B cell (primary cell): ENCODE measurements around the gene FBXO8. TPM values are rescaled to one million over a fixed set of nuclear protein-coding genes. Genes with fewer than 3 reads are reported as not detected.

Experiments used
- ATAC-seq: fragments of 200-7000 bp; cut with Tn5 transposase; one replicate; pipeline ENCODE4 v1.10.0; 2021; ENCODE audit warnings: low read depth, mild to moderate bottlenecking, moderate number of reproducible peaks, moderate library complexity
- CTCF ChIA-PET: fragments of 350-600 bp; sonication (Branson Sonifier 250); formaldehyde crosslinking; loops from one replicate; lab custom pipeline; 2021; ENCODE audit warnings: antibody characterized with exemption, inconsistent platforms; lab: Charles Lee
- POLR2A ChIA-PET: fragments of 350-600 bp; sonication (Branson Sonifier 250); formaldehyde crosslinking; loops from one replicate; lab custom pipeline; 2021; ENCODE audit warnings: antibody characterized with exemption; lab: Charles Lee
- DNase-seq: peaks from one replicate; pipeline ENCODE4 v3.0.0; 2013
- H2AFZ ChIP-seq: 2 replicates; pipeline ENCODE4 v1.6.1; 2012; ENCODE audit warnings: mild to moderate bottlenecking, low read depth, low read length; ENCODE audit not compliant: insufficient read depth, poor library complexity, severe bottlenecking
- H3K27ac ChIP-seq, 2 donors: 1 replicate in 1 of 2; 2 replicates in 1 of 2; pipeline ENCODE4 v1.5.1; 2012 to 2013; ENCODE audit warnings: low read length in 2 of 2, mild to moderate bottlenecking in 2 of 2, moderate library complexity in 1 of 2
- H3K27me3 ChIP-seq, 4 experiments: fragments of 200-600 bp in 1 of 4; sonication (generic) in 1 of 4; replicated peaks in 1 of 4; 1 replicate in 2 of 4; 2 replicates in 2 of 4; pipeline versions ENCODE4 v1.6.1 to v1.7.0; 2013 to 2016; ENCODE audit warnings: low read length in 3 of 4, mild to moderate bottlenecking in 2 of 4, mixed read lengths in 1 of 4, moderate library complexity in 1 of 4; ENCODE audit not compliant: insufficient read depth in 4 of 4, control insufficient read depth in 3 of 4; ENCODE audit errors: control extremely low read depth in 1 of 4
- H3K36me3 ChIP-seq, 2 experiments: replicated peaks in 1 of 2; 1 replicate in 1 of 2; 2 replicates in 1 of 2; pipeline versions ENCODE4 v1.6.1 to v1.7.1; 2013; ENCODE audit warnings: low read length in 1 of 2; ENCODE audit not compliant: insufficient read depth in 2 of 2, control insufficient read depth in 1 of 2; ENCODE audit errors: control extremely low read depth in 1 of 2, extremely low read depth in 1 of 2
- H3K4me1 ChIP-seq, 2 donors: fragments of 200-600 bp in 1 of 2; sonication (generic) in 1 of 2; 1 replicate in 1 of 2; 2 replicates in 1 of 2; pipeline versions ENCODE4 v1.5.1 to v1.6.1; 2013 to 2017; ENCODE audit warnings: low read length in 2 of 2; ENCODE audit not compliant: control insufficient read depth in 2 of 2, insufficient read depth in 2 of 2
- H3K4me2 ChIP-seq: replicated peaks from 2 replicates; pipeline ENCODE3; 2012; ENCODE audit warnings: mild to moderate bottlenecking, low read depth, low read length; ENCODE audit not compliant: poor library complexity, severe bottlenecking
- H3K4me3 ChIP-seq, 5 experiments: fragments of 200-600 bp in 1 of 5; sonication (generic) in 1 of 5; 1 replicate in 3 of 5; 2 replicates in 2 of 5; pipeline versions ENCODE4 v1.5.1 to v1.7.0; 2011 to 2016; ENCODE audit warnings: low read length in 4 of 5, mild to moderate bottlenecking in 4 of 5, low read depth in 2 of 5, control low read depth in 1 of 5, moderate library complexity in 1 of 5; ENCODE audit not compliant: insufficient read depth in 1 of 5; ENCODE audit errors: control extremely low read depth in 1 of 5, extremely low read depth in 1 of 5
- H3K79me2 ChIP-seq: fragments of 200-600 bp; sonication (generic); one replicate; pipeline ENCODE4 v1.6.0; 2016; ENCODE audit warnings: low read length; ENCODE audit not compliant: control insufficient read depth, insufficient read depth
- H3K9ac ChIP-seq: fragments of 200-600 bp; sonication (generic); 2 replicates; pipeline ENCODE4 v1.6.1; 2017; ENCODE audit warnings: mild to moderate bottlenecking, low read length, moderate library complexity
- H3K9me3 ChIP-seq, 3 donors: one replicate each; pipeline versions ENCODE4 v1.6.1 to v1.7.1; 2013; ENCODE audit warnings: low read length in 2 of 3; ENCODE audit not compliant: control insufficient read depth in 2 of 3, insufficient read depth in 1 of 3; ENCODE audit errors: control extremely low read depth in 1 of 3
- H4K20me1 ChIP-seq: 2 replicates; pipeline ENCODE4 v1.6.0; 2012; ENCODE audit warnings: mild to moderate bottlenecking, low read length; ENCODE audit not compliant: insufficient read depth, control insufficient read depth, poor library complexity, severe bottlenecking
- H3K27ac Mint-ChIP-seq: one replicate; pipeline ENCODE4 v1.8.0; 2021; ENCODE audit warnings: mixed read lengths
- H3K27me3 Mint-ChIP-seq: one replicate; pipeline ENCODE4 v1.8.0; 2021; ENCODE audit warnings: mixed read lengths
- H3K4me1 Mint-ChIP-seq: one replicate; pipeline ENCODE4 v1.8.0; 2021; ENCODE audit warnings: mixed read lengths
- H3K4me3 Mint-ChIP-seq: one replicate; pipeline ENCODE4 v1.8.0; 2021; ENCODE audit warnings: mixed read lengths
- H3K9me3 Mint-ChIP-seq: one replicate; pipeline ENCODE4 v1.8.0; 2022; ENCODE audit warnings: mixed read lengths; ENCODE audit not compliant: insufficient read depth
- EZH2 ChIP-seq: IDR thresholded peaks from 2 replicates; pipeline ENCODE4 v1.6.1; 2012; ENCODE audit warnings: borderline replicate concordance, low read depth, mild to moderate bottlenecking, moderate library complexity, low read length; ENCODE audit not compliant: insufficient read depth, poor library complexity, severe bottlenecking
- WGBS: methylation state at CpG from one replicate; pipeline ENCODE4 v1.1.5; 2013; ENCODE audit warnings: missing lambda C conversion rate; ENCODE audit not compliant: insufficient coverage; 5-methylcytosine and 5-hydroxymethylcytosine counted together
- intact Hi-C: fragments of 100-400 bp; cut with micrococcal nuclease; formaldehyde crosslinking; loops from one replicate; pipeline ENCODE4 v1.10.0; 2022
- polyA plus RNA-seq: library from polyadenylated mRNA; depleted of rRNA; stranded (reverse); fragments of >200 nt; gene quantifications from 2 replicates; pipeline ENCODE4 v1.2.3, GENCODE V29; 2012
- total RNA-seq, 2 donors: library from RNA; stranded (reverse); fragments of 120-200 nt in 1 of 2; gene quantifications; 1 replicate in 1 of 2; 2 replicates in 1 of 2; pipeline versions ENCODE4 v1.2.3 to v1.2.4, GENCODE V29; 2013 to 2022
- TF ChIP-seq, protein P1 (sequence below): fragments of 200-600 bp; IDR thresholded peaks from one replicate; pipeline ENCODE4 v1.8.0; 2022; ENCODE audit warnings: antibody characterized with exemption, mild to moderate bottlenecking

The FBXO8 gene
- total and polyA plus RNA-seq, 2 donors (not counting 1 experiment from before 2014, with no cell fraction given), result 11.6 to 22.4 TPM

DNA sequence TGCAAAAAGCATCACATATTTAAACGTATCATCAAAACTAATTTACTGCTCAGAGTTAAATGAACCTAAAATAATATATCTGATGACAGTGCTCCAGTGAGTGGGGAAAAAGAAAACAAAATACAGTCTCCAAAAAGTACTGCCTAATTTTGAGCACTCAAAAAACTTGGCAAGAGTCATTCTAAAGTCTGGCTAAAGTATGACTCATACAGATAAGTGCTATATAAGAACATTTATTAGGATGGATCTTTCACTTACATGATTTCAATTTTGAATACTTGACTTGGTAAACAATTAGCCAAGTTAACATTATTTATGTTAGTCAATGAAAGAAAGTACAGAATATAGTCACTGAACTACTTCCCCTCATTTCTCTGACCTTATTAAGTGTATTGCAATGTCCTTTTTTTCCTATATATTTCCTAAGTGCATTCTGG, 27.2 kb downstream of the FBXO8 start:
- H3K27ac ChIP-seq, result no peak overlapping the region
- no peaks in the 10 kb centered on the region for H3K9me3 ChIP-seq
- TF ChIP-seq, protein P1, sequence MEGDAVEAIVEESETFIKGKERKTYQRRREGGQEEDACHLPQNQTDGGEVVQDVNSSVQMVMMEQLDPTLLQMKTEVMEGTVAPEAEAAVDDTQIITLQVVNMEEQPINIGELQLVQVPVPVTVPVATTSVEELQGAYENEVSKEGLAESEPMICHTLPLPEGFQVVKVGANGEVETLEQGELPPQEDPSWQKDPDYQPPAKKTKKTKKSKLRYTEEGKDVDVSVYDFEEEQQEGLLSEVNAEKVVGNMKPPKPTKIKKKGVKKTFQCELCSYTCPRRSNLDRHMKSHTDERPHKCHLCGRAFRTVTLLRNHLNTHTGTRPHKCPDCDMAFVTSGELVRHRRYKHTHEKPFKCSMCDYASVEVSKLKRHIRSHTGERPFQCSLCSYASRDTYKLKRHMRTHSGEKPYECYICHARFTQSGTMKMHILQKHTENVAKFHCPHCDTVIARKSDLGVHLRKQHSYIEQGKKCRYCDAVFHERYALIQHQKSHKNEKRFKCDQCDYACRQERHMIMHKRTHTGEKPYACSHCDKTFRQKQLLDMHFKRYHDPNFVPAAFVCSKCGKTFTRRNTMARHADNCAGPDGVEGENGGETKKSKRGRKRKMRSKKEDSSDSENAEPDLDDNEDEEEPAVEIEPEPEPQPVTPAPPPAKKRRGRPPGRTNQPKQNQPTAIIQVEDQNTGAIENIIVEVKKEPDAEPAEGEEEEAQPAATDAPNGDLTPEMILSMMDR, result no peak
- TF ChIP-seq EZH2, result no peak
- intact Hi-C loops, result no loop called here
- H3K9ac ChIP-seq, result no peak overlapping the region
- no peak overlapping the region for H3K4me2 ChIP-seq
- WGBS, result no CpG with 5 or more reads among the region's 1 CpG
- POLR2A ChIA-PET, result no interaction called here
- H3K79me2 ChIP-seq, result no peaks in the 10 kb centered on the region
- H4K20me1 ChIP-seq, result no peaks in the 10 kb centered on the region
- no peak overlapping the region for H3K4me3 ChIP-seq
- Mint-ChIP-seq H3K27me3 (no peaks in the 10 kb centered on the region), H3K27ac (no peak overlapping the region), H3K9me3 (no peaks in the 10 kb centered on the region), H3K4me1 (peaks cover 2% of the 10 kb centered on the region), H3K4me3 (no peak overlapping the region)
- CTCF ChIA-PET, result no interaction called here
- no peaks in the 10 kb centered on the region for H3K4me1 ChIP-seq
- DNase-seq, result no peak
- no peaks in the 10 kb centered on the region for H3K27me3 ChIP-seq
- peaks cover 11 to 20% of the 10 kb centered on the region in 2 experiments for H3K36me3 ChIP-seq
- ATAC-seq, result no peak
- no peak overlapping the region for H2AFZ ChIP-seq

DNA sequence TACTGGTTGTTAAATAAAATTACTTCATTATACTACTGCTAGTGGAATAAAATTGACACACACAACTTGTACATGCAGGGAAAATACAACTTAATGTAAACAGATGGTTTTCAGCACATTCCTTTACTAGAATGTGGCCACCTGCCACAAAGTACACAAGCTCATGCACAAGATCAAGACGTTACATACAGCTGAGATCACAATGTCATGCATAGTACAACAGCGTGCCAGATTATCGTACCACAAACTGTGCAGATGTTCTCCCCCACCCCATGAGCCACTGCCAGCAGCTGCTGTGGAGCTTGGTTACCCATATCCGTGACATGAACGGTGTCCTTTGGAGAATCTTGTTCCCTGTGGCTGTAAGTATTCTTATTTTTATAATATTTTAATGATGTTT, 27.7 kb downstream of the FBXO8 start:
- DNase-seq (no peak), ATAC-seq (no peak)
- Histone ChIP-seq H3K27ac (no peak overlapping the region), H3K79me2 (no peaks in the 10 kb centered on the region), H3K27me3 (no peaks in the 10 kb centered on the region), H3K4me1 (no peaks in the 10 kb centered on the region), H2AFZ (no peak overlapping the region), H3K4me3 (no peak overlapping the region), H3K36me3 (peaks cover 11 to 20% of the 10 kb centered on the region in 2 experiments), H4K20me1 (no peaks in the 10 kb centered on the region), H3K4me2 (no peak overlapping the region), H3K9ac (no peak overlapping the region), H3K9me3 (no peaks in the 10 kb centered on the region)
- Mint-ChIP-seq H3K4me1 (peaks cover 2% of the 10 kb centered on the region), H3K27ac (no peak overlapping the region), H3K9me3 (no peaks in the 10 kb centered on the region), H3K27me3 (no peaks in the 10 kb centered on the region), H3K4me3 (no peak overlapping the region)
- ChIA-PET CTCF (no interaction called here), POLR2A (no interaction called here)
- 100% methylated on average over 3 of the region's 5 CpGs for WGBS
- no peak for TF ChIP-seq EZH2
- TF ChIP-seq, protein P1, result no peak
- intact Hi-C loops, result no loop called here
